ENCODE results near the gene CNTNAP2.
"Not testable (repeated sequence)": the region's sequence is repeated elsewhere in the genome, so short reads cannot be mapped to it uniquely, and the experiment has no call there.

The CNTNAP2 gene

DNA sequence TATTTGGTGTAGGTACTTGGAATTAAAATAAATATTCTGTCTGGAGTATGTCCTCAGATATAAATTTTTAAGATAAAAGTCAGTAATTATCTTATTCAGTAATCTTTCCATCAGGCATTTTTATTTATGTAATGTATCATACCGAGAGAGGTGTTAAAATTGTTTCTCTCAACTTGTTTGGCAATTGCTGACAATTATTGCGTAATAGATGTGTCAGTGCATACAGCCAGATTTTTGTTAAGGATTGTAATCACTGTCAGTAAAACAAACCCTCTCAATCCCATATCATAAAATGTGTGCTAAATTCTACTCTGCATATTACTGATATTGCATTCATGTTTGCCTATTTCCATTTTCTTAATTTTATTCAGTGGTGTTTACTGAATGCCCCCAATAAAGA is 69.2 kb downstream of the CNTNAP2 start:
- Histone ChIP-seq H3K27ac (no peak overlapping the region), H3K4me3 (no peak overlapping the region)
- no peak for DNase-seq (ENCODE audit: low spot score)
- TF ChIP-seq, protein P1, sequence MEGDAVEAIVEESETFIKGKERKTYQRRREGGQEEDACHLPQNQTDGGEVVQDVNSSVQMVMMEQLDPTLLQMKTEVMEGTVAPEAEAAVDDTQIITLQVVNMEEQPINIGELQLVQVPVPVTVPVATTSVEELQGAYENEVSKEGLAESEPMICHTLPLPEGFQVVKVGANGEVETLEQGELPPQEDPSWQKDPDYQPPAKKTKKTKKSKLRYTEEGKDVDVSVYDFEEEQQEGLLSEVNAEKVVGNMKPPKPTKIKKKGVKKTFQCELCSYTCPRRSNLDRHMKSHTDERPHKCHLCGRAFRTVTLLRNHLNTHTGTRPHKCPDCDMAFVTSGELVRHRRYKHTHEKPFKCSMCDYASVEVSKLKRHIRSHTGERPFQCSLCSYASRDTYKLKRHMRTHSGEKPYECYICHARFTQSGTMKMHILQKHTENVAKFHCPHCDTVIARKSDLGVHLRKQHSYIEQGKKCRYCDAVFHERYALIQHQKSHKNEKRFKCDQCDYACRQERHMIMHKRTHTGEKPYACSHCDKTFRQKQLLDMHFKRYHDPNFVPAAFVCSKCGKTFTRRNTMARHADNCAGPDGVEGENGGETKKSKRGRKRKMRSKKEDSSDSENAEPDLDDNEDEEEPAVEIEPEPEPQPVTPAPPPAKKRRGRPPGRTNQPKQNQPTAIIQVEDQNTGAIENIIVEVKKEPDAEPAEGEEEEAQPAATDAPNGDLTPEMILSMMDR (IDR thresholded peaks at IDR 0.05), result no peak

DNA sequence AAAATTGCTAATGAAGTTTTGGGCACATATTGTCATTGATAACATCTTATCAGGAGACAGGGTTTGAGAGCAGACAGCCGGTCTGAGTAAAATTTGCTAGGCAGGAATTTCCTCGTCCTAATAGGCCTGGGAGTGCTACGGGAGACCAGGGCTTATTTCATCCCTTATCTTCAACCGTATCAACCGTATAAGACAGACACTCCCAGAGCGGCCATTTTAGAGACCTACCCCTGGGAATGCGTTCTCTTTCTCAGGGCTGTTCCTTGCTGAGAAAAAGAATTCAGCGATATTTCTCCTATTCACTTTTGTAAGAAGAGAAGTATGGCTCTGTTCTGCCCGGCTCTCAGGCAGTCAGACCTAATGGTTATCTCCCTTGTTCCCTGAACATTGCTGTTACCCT is 74.8 kb downstream of the CNTNAP2 start:
- not testable (repeated sequence) for H3K4me3 ChIP-seq; DNase-seq (ENCODE audit: low spot score); H3K27ac ChIP-seq

DNA sequence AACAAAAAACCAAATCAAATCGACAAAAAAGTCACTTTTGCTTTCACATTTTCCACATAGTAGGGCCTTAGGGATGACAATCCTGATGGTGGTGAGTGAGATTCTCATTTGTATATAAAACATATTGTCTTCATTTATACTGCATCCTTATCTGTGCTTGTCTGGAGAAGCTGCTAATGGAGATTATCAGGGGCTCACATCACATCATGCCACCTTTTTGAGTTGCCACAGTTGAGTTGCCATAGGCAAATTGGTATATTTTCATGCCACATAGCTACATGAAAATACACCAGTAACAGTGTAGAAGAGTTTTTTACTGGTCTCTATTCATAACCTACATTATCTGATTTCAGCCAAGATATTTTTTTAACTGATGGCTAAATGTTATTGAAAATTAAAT is 85.3 kb downstream of the CNTNAP2 start:
- TF ChIP-seq, protein P1 (IDR thresholded peaks at IDR 0.05), result no peak

DNA sequence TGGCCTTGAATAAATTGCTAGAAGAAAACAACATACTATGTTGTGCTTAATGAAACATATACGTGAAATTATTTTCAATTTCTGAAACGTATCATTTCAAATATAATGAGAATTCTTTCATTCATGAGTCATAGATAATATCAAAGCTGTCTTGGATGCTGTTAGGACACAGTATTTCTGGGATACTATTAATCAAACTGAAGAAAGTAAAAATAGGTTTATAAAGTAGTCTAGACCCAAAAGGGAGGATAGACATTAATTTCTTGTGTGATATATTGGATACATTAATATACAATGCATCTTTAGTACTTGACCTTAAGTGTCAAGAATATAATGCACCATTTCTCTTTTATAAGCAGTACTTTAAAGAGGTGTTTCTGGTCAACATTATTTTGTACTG is 89.7 kb downstream of the CNTNAP2 start:
- no peak for DNase-seq (ENCODE audit: low spot score)
- TF ChIP-seq, protein P1 (IDR thresholded peaks at IDR 0.05), result no peak
- H3K4me3 ChIP-seq, result no peak overlapping the region
- H3K27ac ChIP-seq, result no peak overlapping the region

More for the DNA sequence above, 85.3 kb downstream of the CNTNAP2 start:
- Histone ChIP-seq H3K4me3 (no peak overlapping the region), H3K27ac (no peak overlapping the region)
- no peak for DNase-seq (ENCODE audit: low spot score)

DNA sequence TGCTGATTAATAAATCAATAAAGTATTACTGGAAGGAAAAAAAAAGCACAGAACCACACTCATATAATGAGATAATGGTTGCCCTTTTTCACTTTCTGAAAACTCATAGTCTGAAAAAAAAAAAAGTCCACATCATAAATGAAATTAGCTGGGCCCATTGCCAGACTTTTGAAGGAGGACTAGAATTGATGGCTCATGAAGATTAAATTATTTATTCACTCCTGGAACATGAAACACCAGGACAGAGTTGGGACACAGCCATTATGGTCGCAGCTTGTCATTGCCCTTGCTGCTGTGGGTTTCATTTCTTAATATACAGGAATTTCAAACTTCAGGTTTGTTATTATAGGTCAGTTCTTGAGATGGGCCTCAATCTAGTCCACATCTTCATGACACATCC is 91.9 kb downstream of the CNTNAP2 start:
- TF ChIP-seq, protein P1 (IDR thresholded peaks at IDR 0.05), result no peak
- no peak for DNase-seq (ENCODE audit: low spot score)

DNA sequence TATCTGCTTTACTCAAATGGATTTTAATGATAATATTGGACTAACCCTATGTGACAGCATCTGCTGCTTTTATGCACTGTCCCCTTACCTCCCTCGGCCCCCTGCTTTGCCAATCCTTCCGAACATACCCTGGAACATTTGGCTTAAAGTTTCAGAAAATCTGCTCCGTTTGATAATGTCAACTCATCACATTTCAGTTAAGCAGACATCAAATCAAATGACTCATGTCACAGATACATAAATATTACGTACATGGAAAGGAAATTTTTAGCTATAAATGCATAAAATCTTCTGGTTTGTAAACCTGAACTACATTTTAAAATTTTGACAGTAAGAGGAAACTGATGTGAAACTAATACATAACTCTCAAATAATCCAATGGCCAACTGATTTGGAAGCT is 98.2 kb downstream of the CNTNAP2 start:
- no peak for DNase-seq (ENCODE audit: low spot score)
- Histone ChIP-seq H3K4me3 (no peak overlapping the region), H3K27ac (no peak overlapping the region)
- TF ChIP-seq, protein P1 (IDR thresholded peaks at IDR 0.05), result no peak

More for the DNA sequence above, 91.9 kb downstream of the CNTNAP2 start:
- Histone ChIP-seq H3K4me3 (no peak overlapping the region), H3K27ac (no peak overlapping the region)

DNA sequence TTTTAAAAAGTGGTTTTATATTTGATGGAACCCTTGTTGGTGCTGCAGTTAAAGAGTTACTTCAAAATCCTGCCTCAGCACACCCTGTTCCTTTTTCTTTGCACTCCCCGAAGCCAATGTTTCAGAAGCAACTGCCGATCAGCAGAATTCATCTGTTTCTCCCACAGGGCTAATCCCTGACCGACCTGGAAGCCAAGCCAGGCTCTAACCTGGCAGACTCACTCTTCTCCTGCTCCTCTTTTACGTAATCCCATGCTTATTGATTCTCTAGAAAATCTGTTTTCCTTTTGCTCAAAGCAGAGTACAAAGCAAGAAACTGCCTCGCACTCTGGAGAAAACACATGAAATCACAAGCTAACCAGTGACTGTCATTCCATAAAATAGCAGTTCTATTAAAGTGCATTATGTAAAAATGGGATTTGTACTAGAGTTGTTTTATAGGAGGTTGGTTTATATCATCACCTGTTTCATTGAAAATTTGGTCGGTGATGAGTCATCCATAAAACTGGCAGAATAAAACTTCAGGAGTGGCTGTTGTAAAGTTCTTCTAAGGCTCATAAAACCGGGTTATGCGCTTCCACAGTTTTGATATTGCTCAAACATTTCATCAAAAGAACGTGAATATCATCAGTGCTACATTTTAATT is 99.9 kb downstream of the CNTNAP2 start:
- TF ChIP-seq, protein P1 (IDR thresholded peaks at IDR 0.05), result no peak
- no peak overlapping the region for H3K27ac ChIP-seq
- H3K4me3 ChIP-seq, result no peak overlapping the region
- no peak for DNase-seq (ENCODE audit: low spot score)

Measured in coronary artery (tissue), 2 donors.